ENCODE data around the gene ATM. TPM values are rescaled to one million over a fixed set of nuclear protein-coding genes. Genes with fewer than 3 reads are reported as not detected.

ATM gene
- total RNA-seq = 10 to 100 TPM; 14.9 to 22.7 (median 17.2) TPM
- 1 to 10 TPM; 5.6 to 8.3 (median 7.0) TPM for polyA plus RNA-seq
- long read RNA-seq, donor 1, partial matches to known transcripts = 0 of 1 reads
- long read RNA-seq, donor 1, other reads (novel, unspliced or antisense) = 1 of 1 reads
- long read RNA-seq, donor 2, partial matches to known transcripts = 1 of 1 reads
- long read RNA-seq, donor 2, other reads (novel, unspliced or antisense) = 0 of 1 reads

DNA sequence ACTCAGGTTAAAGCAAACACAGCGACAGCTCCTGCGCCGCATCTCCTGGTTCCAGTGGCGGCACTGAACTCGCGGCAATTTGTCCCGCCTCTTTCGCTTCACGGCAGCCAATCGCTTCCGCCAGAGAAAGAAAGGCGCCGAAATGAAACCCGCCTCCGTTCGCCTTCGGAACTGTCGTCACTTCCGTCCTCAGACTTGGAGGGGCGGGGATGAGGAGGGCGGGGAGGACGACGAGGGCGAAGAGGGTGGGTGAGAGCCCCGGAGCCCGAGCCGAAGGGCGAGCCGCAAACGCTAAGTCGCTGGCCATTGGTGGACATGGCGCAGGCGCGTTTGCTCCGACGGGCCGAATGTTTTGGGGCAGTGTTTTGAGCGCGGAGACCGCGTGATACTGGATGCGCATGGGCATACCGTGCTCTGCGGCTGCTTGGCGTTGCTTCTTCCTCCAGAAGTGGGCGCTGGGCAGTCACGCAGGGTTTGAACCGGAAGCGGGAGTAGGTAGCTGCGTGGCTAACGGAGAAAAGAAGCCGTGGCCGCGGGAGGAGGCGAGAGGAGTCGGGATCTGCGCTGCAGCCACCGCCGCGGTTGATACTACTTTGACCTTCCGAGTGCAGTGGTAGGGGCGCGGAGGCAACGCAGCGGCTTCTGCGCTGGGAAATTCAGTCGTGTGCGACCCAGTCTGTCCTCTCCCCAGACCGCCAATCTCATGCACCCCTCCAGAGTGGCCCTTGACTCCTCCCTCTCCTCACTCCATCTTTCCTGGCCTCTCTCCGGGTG, at the start of gene ATM, which contains the start of gene NPAT:
Gene ATM (plus strand): TSS at position 494 of the 774 bp plus-strand sequence. CDS start 4,558 bp downstream, outside the sequence.
Gene NPAT (minus strand): TSS at position 65 of the 774 bp plus-strand sequence. CDS start 102 bp downstream, outside the sequence.
- ATAC-seq (peak; percentile 96 to 98 (median 98)), DNase-seq (peak; percentile 100)
- H3K4me3 ChIP-seq = peak within 1 kb of the TSS; percentile 85
- H3K9me3 ChIP-seq = no peaks in the 10 kb centered on the region
- H3K36me3 ChIP-seq (ENCODE audit: insufficient read depth in 1 of 2, low read depth in 1 of 2) = peaks cover 0 to 8% of the 10 kb centered on the region in 2 donors
- no peaks in the 10 kb centered on the region for H3K27me3 ChIP-seq (ENCODE audit: insufficient read depth in 3 of 3, low read length in 2 of 3)
- 0 to 1% (median 0%) methylated on average over 69 to 70 of the region's 70 CpGs for WGBS, 3 donors
- peak within 1 kb of the TSS; percentile 90 for H3K27ac ChIP-seq
- TF ChIP-seq, protein P1, sequence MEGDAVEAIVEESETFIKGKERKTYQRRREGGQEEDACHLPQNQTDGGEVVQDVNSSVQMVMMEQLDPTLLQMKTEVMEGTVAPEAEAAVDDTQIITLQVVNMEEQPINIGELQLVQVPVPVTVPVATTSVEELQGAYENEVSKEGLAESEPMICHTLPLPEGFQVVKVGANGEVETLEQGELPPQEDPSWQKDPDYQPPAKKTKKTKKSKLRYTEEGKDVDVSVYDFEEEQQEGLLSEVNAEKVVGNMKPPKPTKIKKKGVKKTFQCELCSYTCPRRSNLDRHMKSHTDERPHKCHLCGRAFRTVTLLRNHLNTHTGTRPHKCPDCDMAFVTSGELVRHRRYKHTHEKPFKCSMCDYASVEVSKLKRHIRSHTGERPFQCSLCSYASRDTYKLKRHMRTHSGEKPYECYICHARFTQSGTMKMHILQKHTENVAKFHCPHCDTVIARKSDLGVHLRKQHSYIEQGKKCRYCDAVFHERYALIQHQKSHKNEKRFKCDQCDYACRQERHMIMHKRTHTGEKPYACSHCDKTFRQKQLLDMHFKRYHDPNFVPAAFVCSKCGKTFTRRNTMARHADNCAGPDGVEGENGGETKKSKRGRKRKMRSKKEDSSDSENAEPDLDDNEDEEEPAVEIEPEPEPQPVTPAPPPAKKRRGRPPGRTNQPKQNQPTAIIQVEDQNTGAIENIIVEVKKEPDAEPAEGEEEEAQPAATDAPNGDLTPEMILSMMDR (IDR thresholded peaks at IDR 0.05) = peak; percentile 70
- intact Hi-C loops (cut with DNase I) = loop anchor here (5.0 to 10.0 kb wide), 2 partner anchors 100 to 218 kb away; partner anchors contain the start of genes ACAT1 (in 2 of the 2) and CUL5 (in 1 of the 2)
- peaks cover 16% of the 10 kb centered on the region for H3K4me1 ChIP-seq

DNA sequence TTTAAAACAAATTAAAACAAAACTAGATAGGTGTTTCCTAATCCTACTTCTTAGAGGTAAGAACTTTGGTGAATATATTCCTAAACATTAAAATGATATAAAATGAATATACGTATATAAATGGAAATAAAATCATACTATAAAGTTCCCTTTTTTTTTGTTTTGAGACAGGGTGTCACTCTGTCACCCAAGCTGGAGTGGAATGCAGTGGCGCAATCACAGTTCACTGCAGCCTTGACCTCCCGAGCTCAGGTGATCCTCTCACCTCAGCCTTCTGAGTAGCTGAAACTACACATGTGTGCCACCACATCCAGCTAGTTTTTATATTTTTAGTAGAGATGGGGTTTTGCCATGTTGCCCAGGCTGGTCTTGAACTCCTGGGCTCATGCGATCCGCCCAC, 45.3 kb upstream of the ATM start:
- 78 to 96% (median 86%) methylated on average over 5 of the region's 5 CpGs for WGBS, 3 donors
- Histone ChIP-seq H3K27me3 (ENCODE audit: insufficient read depth in 3 of 3, low read length in 2 of 3) (no peaks in the 10 kb centered on the region), H3K27ac (no peak overlapping the region), H3K36me3 (ENCODE audit: insufficient read depth in 1 of 2, low read depth in 1 of 2) (peaks cover 0 to 89% of the 10 kb centered on the region in 2 donors), H3K4me3 (no peak overlapping the region), H3K4me1 (no peaks in the 10 kb centered on the region), H3K9me3 (no peaks in the 10 kb centered on the region)
- intact Hi-C loops (cut with DNase I) = no loop called here
- DNase-seq (no peak), ATAC-seq (no peak)
- TF ChIP-seq, protein P1 (IDR thresholded peaks at IDR 0.05) = no peak

- intact Hi-C loops (cut with DNase I) = no loop called here
- DNase-seq = no peak
- TF ChIP-seq, protein P1 (IDR thresholded peaks at IDR 0.05) = no peak
- H3K4me3 ChIP-seq = no peak overlapping the region
- no peak overlapping the region for H3K27ac ChIP-seq
- ATAC-seq = no peak
- H3K27me3 ChIP-seq (ENCODE audit: insufficient read depth in 3 of 3, low read length in 2 of 3) = no peaks in the 10 kb centered on the region
- no peaks in the 10 kb centered on the region for H3K9me3 ChIP-seq
- no peaks in the 10 kb centered on the region for H3K4me1 ChIP-seq
- peaks cover 0 to 76% of the 10 kb centered on the region in 2 donors for H3K36me3 ChIP-seq (ENCODE audit: insufficient read depth in 1 of 2, low read depth in 1 of 2)
Observed at GRCh38 chr11:108193725-108194124, 29.1 kb upstream of the ATM start.

DNA sequence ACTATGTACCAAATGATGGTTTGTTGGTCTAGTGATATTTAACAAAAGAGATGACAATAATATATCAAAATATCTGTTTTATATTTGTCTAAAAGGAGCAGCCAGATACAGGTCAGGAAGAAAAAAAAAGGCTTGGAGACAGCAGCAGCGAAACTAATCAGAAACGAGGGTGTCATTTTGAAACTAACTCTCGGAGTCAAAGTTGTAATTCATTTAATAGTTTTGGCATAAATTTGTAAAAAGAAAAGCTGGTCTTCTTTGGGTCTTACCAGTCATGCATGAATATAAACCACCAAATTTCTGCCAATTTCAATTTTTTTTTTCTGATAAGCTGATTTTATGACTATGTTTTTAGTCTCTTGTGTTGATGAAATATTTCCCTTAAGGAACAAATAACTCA, 26.0 kb upstream of the ATM start:
- no peak for ATAC-seq
- no peaks in the 10 kb centered on the region for H3K27me3 ChIP-seq (ENCODE audit: insufficient read depth in 3 of 3, low read length in 2 of 3)
- peaks cover 0 to 47% of the 10 kb centered on the region in 2 donors for H3K36me3 ChIP-seq (ENCODE audit: insufficient read depth in 1 of 2, low read depth in 1 of 2)

More for the DNA sequence above, 26.0 kb upstream of the ATM start:
- Histone ChIP-seq H3K4me1 (no peaks in the 10 kb centered on the region), H3K4me3 (no peak overlapping the region), H3K27ac (no peak overlapping the region), H3K9me3 (no peaks in the 10 kb centered on the region)
- intact Hi-C loops (cut with DNase I) = no loop called here
- TF ChIP-seq, protein P1 (IDR thresholded peaks at IDR 0.05) = no peak
- no peak for DNase-seq
- 70 to 79% (median 77%) methylated on average over 3 of the region's 3 CpGs for WGBS, 3 donors

Data from psoas muscle (tissue), 8 donors.